Lower lobe of right lung (tissue), 2 donors: ENCODE results near the gene ANKRD17. TPM values are rescaled to one million over a fixed set of nuclear protein-coding genes. Genes with fewer than 3 reads are reported as not detected.

Experiments used
- ATAC-seq, 2 donors: fragments of 200-7000 bp; cut with Tn5 transposase; one replicate each; pipeline ENCODE4 v1.9.1; 2020 to 2022; ENCODE audit warnings: mild to moderate bottlenecking in 2 of 2, moderate library complexity in 2 of 2
- DNase-seq: peaks from one replicate; pipeline ENCODE4 v3.0.0-alpha.2; 2020
- H3K27ac ChIP-seq: fragments of 200-600 bp; one replicate; pipeline ENCODE4 v1.8.0; 2022
- H3K27me3 ChIP-seq: fragments of 200-600 bp; one replicate; pipeline ENCODE4 v1.8.0; 2022; ENCODE audit warnings: low read depth
- H3K36me3 ChIP-seq: fragments of 200-600 bp; one replicate; pipeline ENCODE4 v1.8.0; 2022; ENCODE audit warnings: mild to moderate bottlenecking
- H3K4me1 ChIP-seq: fragments of 200-600 bp; one replicate; pipeline ENCODE4 v1.8.0; 2022
- H3K4me3 ChIP-seq: fragments of 200-600 bp; one replicate; pipeline ENCODE4 v1.8.0; 2022; ENCODE audit warnings: mild to moderate bottlenecking
- H3K9me3 ChIP-seq: fragments of 200-600 bp; one replicate; pipeline ENCODE4 v1.8.0; 2022
- CTCF ChIP-seq: fragments of 200-600 bp; IDR thresholded peaks from one replicate; pipeline ENCODE4 v1.8.0; 2022; ENCODE audit warnings: antibody characterized with exemption, mild to moderate bottlenecking
- intact Hi-C: fragments of 100-400 bp; cut with DNase I; formaldehyde crosslinking; loops from one replicate; pipeline ENCODE4 v1.11.0; 2022
- total RNA-seq: library from RNA; stranded (reverse); fragmentation: NEBNext Ultra II Directional; extraction: Animal tissue kit (Norgen Biotek cat#: 25700); gene quantifications from one replicate; pipeline ENCODE4 v1.2.1, GENCODE V29; 2021
- donor health status: DM: no; HTN: yes; CAD: no; lungs with severe emphysema.

Gene ANKRD17
- total RNA-seq, 1 donor from 2014 or later = 57.4 TPM

- H3K36me3 ChIP-seq = no peaks in the 10 kb centered on the region
- H3K27ac ChIP-seq = no peak overlapping the region
- no peaks in the 10 kb centered on the region for H3K4me1 ChIP-seq
- no peak for TF ChIP-seq CTCF
- intact Hi-C loops = no loop called here
- no peak for ATAC-seq
- H3K4me3 ChIP-seq = no peak overlapping the region
- H3K9me3 ChIP-seq = peaks cover 8% of the 10 kb centered on the region
- DNase-seq = no peak
- no peaks in the 10 kb centered on the region for H3K27me3 ChIP-seq
Measured at GRCh38 chr4:73034896-73035295, 223.7 kb downstream of the ANKRD17 start.

GRCh38 chr4:73028621-73029020, 230.0 kb downstream of the ANKRD17 start:
- H3K4me3 ChIP-seq = no peak overlapping the region
- no peaks in the 10 kb centered on the region for H3K27me3 ChIP-seq
- intact Hi-C loops = no loop called here
- ATAC-seq (no peak), DNase-seq (no peak)
- no peaks in the 10 kb centered on the region for H3K36me3 ChIP-seq
- H3K4me1 ChIP-seq = no peaks in the 10 kb centered on the region
- no peak for TF ChIP-seq CTCF
- H3K9me3 ChIP-seq = no peaks in the 10 kb centered on the region
- no peak overlapping the region for H3K27ac ChIP-seq

Other genes starting within 250 kb of the ANKRD17 start
- gene COX18, start 189.1 kb downstream of the ANKRD17 start, total RNA-seq = 11.8 TPM
- gene ALB, start 145.5 kb upstream of the ANKRD17 start, total RNA-seq = 2.3 TPM
- not detected for gene AFP, start 177.4 kb upstream of the ANKRD17 start, total RNA-seq
- gene AFM, start 222.9 kb upstream of the ANKRD17 start, total RNA-seq = not detected